GM19467 (cell line): ENCODE measurements around the gene SYNDIG1L.
"Not testable (repeated sequence)": the region's sequence is repeated elsewhere in the genome, so short reads cannot be mapped to it uniquely, and the experiment has no call there.

Experiments
- ATAC-seq: cut with Tn5 transposase; IDR thresholded peaks from one replicate; pipeline ENCODE4 v1.9.1; 2021; ENCODE audit warnings: mild to moderate bottlenecking, moderate library complexity; ENCODE audit not compliant: unreplicated experiment

Gene SYNDIG1L

GRCh38 chr14:74403619-74404417 is 22.2 kb downstream of the SYNDIG1L start:
- ATAC-seq, result no peak

- no peak for ATAC-seq
Measured at GRCh38 chr14:74402401-74403251, 23.4 kb downstream of the SYNDIG1L start.

- peak; percentile 71 for ATAC-seq
Measured at GRCh38 chr14:74401504-74402241, 24.3 kb downstream of the SYNDIG1L start.

- ATAC-seq, result no peak
Measured at GRCh38 chr14:74400919-74401503, 25.0 kb downstream of the SYNDIG1L start.

- no peak for ATAC-seq
Measured at GRCh38 chr14:74400031-74400685, 25.9 kb downstream of the SYNDIG1L start.

- no peak for ATAC-seq
Measured at GRCh38 chr14:74395094-74395493, 30.9 kb downstream of the SYNDIG1L start.

GRCh38 chr14:74394549-74394948 is 31.5 kb downstream of the SYNDIG1L start:
- no peak for ATAC-seq

GRCh38 chr14:74392616-74393570 is 33.1 kb downstream of the SYNDIG1L start:
- no peak for ATAC-seq

- no peak for ATAC-seq
Measured at GRCh38 chr14:74391479-74391878, 34.5 kb downstream of the SYNDIG1L start.

GRCh38 chr14:74390505-74390904 is 35.5 kb downstream of the SYNDIG1L start:
- ATAC-seq, result not testable (repeated sequence)

GRCh38 chr14:74389980-74390379 is 36.0 kb downstream of the SYNDIG1L start:
- ATAC-seq, result no peak

GRCh38 chr14:74382231-74382630 is 43.8 kb downstream of the SYNDIG1L start:
- no peak for ATAC-seq

GRCh38 chr14:74381571-74381970 is 44.4 kb downstream of the SYNDIG1L start:
- not testable (repeated sequence) for ATAC-seq

- no peak for ATAC-seq
Measured at GRCh38 chr14:74380845-74381244, 45.2 kb downstream of the SYNDIG1L start.

- ATAC-seq, result no peak
Measured at GRCh38 chr14:74380172-74380571, 45.8 kb downstream of the SYNDIG1L start.

- ATAC-seq, result no peak
Measured at GRCh38 chr14:74377976-74378690, 47.9 kb downstream of the SYNDIG1L start.

GRCh38 chr14:74368441-74368840 is 57.6 kb downstream of the SYNDIG1L start:
- ATAC-seq, result no peak

GRCh38 chr14:74368026-74368425 is 58.0 kb downstream of the SYNDIG1L start:
- no peak for ATAC-seq
